IMR-90 (cell line): ENCODE measurements around the gene BTN2A1. TPM values are rescaled to one million over a fixed set of nuclear protein-coding genes. Genes with fewer than 3 reads are reported as not detected.

Source experiments
- ATAC-seq: fragments of 200-7000 bp; cut with Tn5 transposase; 2 replicates; pipeline ENCODE4 v1.9.1; 2020; ENCODE audit warnings: low read depth, mild to moderate bottlenecking, moderate library complexity
- BruUV-seq: library from RNA; stranded (reverse); fragments of 400-500 nt; replicated peaks from 2 replicates; lab custom pipeline; 2021; lab: Mats Ljungman, UMichigan
- CTCF ChIA-PET: fragments of 300-600 bp; formaldehyde crosslinking; extraction: SDS; loops from one replicate; lab custom pipeline; 2021; ENCODE audit warnings: antibody characterized with exemption; lab: Yijun Ruan, JAX
- POLR2A ChIA-PET: fragments of 300-600 bp; sonication (Branson Sonifier 250); formaldehyde crosslinking; loops from one replicate; lab custom pipeline; 2022; ENCODE audit warnings: antibody characterized with exemption; ENCODE audit not compliant: unreplicated experiment; lab: Charles Lee
- DNase-seq: peaks from one replicate; pipeline ENCODE4 v3.0.0; 2013
- H2AFZ ChIP-seq: replicated peaks from 2 replicates; pipeline ENCODE3; 2013; ENCODE audit warnings: low read length, mild to moderate bottlenecking; ENCODE audit not compliant: poor library complexity
- H2AK5ac ChIP-seq: 2 replicates; pipeline ENCODE4 v1.6.1; 2013; ENCODE audit warnings: low read depth, low read length, inconsistent platforms
- H2AK9ac ChIP-seq: replicated peaks from 2 replicates; pipeline ENCODE3; 2013; ENCODE audit warnings: mild to moderate bottlenecking, low read depth, low read length, moderate library complexity; ENCODE audit not compliant: poor library complexity
- H2BK120ac ChIP-seq: 2 replicates; pipeline ENCODE4 v1.6.1; 2013; ENCODE audit warnings: low read depth, low read length, inconsistent platforms
- H2BK15ac ChIP-seq: 3 replicates; pipeline ENCODE4 v1.6.1; 2013; ENCODE audit warnings: low read depth, low read length, inconsistent platforms
- H2BK20ac ChIP-seq: 2 replicates; pipeline ENCODE4 v1.6.1; 2013; ENCODE audit warnings: low read depth, mild to moderate bottlenecking, inconsistent platforms, low read length, moderate library complexity
- H2BK5ac ChIP-seq: 2 replicates; pipeline ENCODE4 v1.6.1; 2013; ENCODE audit warnings: mild to moderate bottlenecking, low read depth, low read length, inconsistent platforms; ENCODE audit not compliant: poor library complexity, severe bottlenecking
- H3K14ac ChIP-seq: replicated peaks from 2 replicates; pipeline ENCODE4 v1.6.1; 2013; ENCODE audit warnings: low read depth, low read length, inconsistent platforms
- H3K18ac ChIP-seq: 2 replicates; pipeline ENCODE4 v1.6.1; 2013; ENCODE audit warnings: low read depth, low read length, control low read depth
- H3K23ac ChIP-seq: 2 replicates; pipeline ENCODE4 v1.6.1; 2013; ENCODE audit warnings: low read depth, low read length, inconsistent platforms
- H3K27ac ChIP-seq: 2 replicates; pipeline ENCODE4 v1.5.1; 2013; ENCODE audit warnings: mild to moderate bottlenecking, control low read depth, low read length; ENCODE audit not compliant: insufficient read depth
- H3K27me3 ChIP-seq: 2 replicates; pipeline ENCODE4 v1.6.1; 2013; ENCODE audit warnings: low read length; ENCODE audit not compliant: control insufficient read depth, insufficient read depth
- H3K36me3 ChIP-seq: 2 replicates; pipeline ENCODE4 v1.6.1; 2013; ENCODE audit warnings: low read length, mixed read lengths; ENCODE audit not compliant: control insufficient read depth, insufficient read depth
- H3K4ac ChIP-seq: 2 replicates; pipeline ENCODE4 v1.6.1; 2013; ENCODE audit warnings: low read depth, low read length, inconsistent platforms
- H3K4me1 ChIP-seq: 2 replicates; pipeline ENCODE4 v1.6.1; 2013; ENCODE audit warnings: low read length, mixed read lengths; ENCODE audit not compliant: control insufficient read depth, insufficient read depth
- H3K4me2 ChIP-seq: 2 replicates; pipeline ENCODE4 v1.6.1; 2013; ENCODE audit warnings: low read depth, mild to moderate bottlenecking, control low read depth, low read length, moderate library complexity
- H3K4me3 ChIP-seq: 2 replicates; pipeline ENCODE4 v1.5.1; 2013; ENCODE audit warnings: low read depth, mild to moderate bottlenecking, control low read depth, low read length, moderate library complexity; ENCODE audit not compliant: insufficient read depth
- H3K56ac ChIP-seq: 2 replicates; pipeline ENCODE4 v1.6.1; 2013; ENCODE audit warnings: low read length, inconsistent platforms; ENCODE audit not compliant: insufficient read depth; ENCODE audit errors: extremely low read depth
- H3K79me1 ChIP-seq, 2 experiments: 2 replicates each; pipeline ENCODE4 v1.6.1; 2013; ENCODE audit warnings: low read length in 2 of 2, inconsistent platforms in 1 of 2, low read depth in 1 of 2
- H3K9ac ChIP-seq: 2 replicates; pipeline ENCODE4 v1.6.1; 2013; ENCODE audit warnings: low read depth, low read length, control low read depth
- H3K9me1 ChIP-seq: 2 replicates; pipeline ENCODE4 v1.6.1; 2013; ENCODE audit warnings: low read length, inconsistent platforms; ENCODE audit not compliant: insufficient read depth
- H3K9me3 ChIP-seq: 2 replicates; pipeline ENCODE4 v1.6.1; 2013; ENCODE audit warnings: low read length; ENCODE audit not compliant: control insufficient read depth, insufficient read depth
- H4K20me1 ChIP-seq: 2 replicates; pipeline ENCODE4 v1.6.1; 2013; ENCODE audit warnings: low read length, inconsistent platforms; ENCODE audit not compliant: insufficient read depth
- H4K5ac ChIP-seq: 2 replicates; pipeline ENCODE4 v1.6.1; 2013; ENCODE audit warnings: mild to moderate bottlenecking, low read depth, low read length, control low read depth
- H4K8ac ChIP-seq, 2 experiments: 2 replicates each; pipeline ENCODE4 v1.6.1; 2013; ENCODE audit warnings: low read depth in 2 of 2, low read length in 2 of 2, control low read depth in 1 of 2, inconsistent platforms in 1 of 2
- H4K91ac ChIP-seq: 2 replicates; pipeline ENCODE4 v1.6.1; 2013; ENCODE audit warnings: low read depth, low read length, inconsistent platforms; ENCODE audit not compliant: insufficient read depth
- BHLHE40 ChIP-seq: fragments of 150-350 bp; IDR thresholded peaks from 2 replicates; pipeline ENCODE4 v1.6.1; 2016; ENCODE audit warnings: mild to moderate bottlenecking, low read depth, low read length
- CEBPB ChIP-seq: IDR thresholded peaks from 2 replicates; pipeline ENCODE4 v1.6.1; 2012; ENCODE audit warnings: low read depth, low read length, improper control_type of control experiment
- CHD1 ChIP-seq: IDR thresholded peaks from 2 replicates; pipeline ENCODE4 v1.6.1; 2012; ENCODE audit warnings: low read depth, low read length, improper control_type of control experiment
- CTCF ChIP-seq: conservative IDR thresholded peaks from 2 replicates; pipeline ENCODE4 v1.5.1; 2012; ENCODE audit warnings: mild to moderate bottlenecking, low read depth, low read length, improper control_type of control experiment
- ELK1 ChIP-seq: fragments of 150-350 bp; IDR thresholded peaks from 2 replicates; pipeline ENCODE4 v1.6.1; 2016; ENCODE audit warnings: low read depth, mild to moderate bottlenecking, low read length, moderate library complexity, borderline replicate concordance
- MAFK ChIP-seq: IDR thresholded peaks from 2 replicates; pipeline ENCODE4 v1.6.1; 2012; ENCODE audit warnings: low read depth, low read length, improper control_type of control experiment
- MAZ ChIP-seq: IDR thresholded peaks from 2 replicates; pipeline ENCODE4 v1.6.1; 2012; ENCODE audit warnings: low read depth, mild to moderate bottlenecking, low read length, improper control_type of control experiment, moderate library complexity, borderline replicate concordance
- NFE2L2 ChIP-seq: fragments of 150-350 bp; IDR thresholded peaks from 2 replicates; pipeline ENCODE4 v1.6.1; 2016; ENCODE audit warnings: low read depth, mild to moderate bottlenecking, low read length
- POLR2A ChIP-seq: IDR thresholded peaks from 2 replicates; pipeline ENCODE4 v1.6.1; 2012; ENCODE audit warnings: mild to moderate bottlenecking, low read depth, low read length
- RAD21 ChIP-seq: IDR thresholded peaks from 2 replicates; pipeline ENCODE4 v1.6.1; 2012; ENCODE audit warnings: low read length, improper control_type of control experiment
- RCOR1 ChIP-seq: IDR thresholded peaks from 2 replicates; pipeline ENCODE4 v1.6.1; 2012; ENCODE audit warnings: mild to moderate bottlenecking, low read length, improper control_type of control experiment; ENCODE audit not compliant: insufficient replicate concordance
- RFX5 ChIP-seq: IDR thresholded peaks from 2 replicates; pipeline ENCODE4 v1.8.0; 2012; ENCODE audit warnings: low read depth, mild to moderate bottlenecking, low read length, moderate library complexity
- SMC3 ChIP-seq: fragments of 150-350 bp; IDR thresholded peaks from 2 replicates; pipeline ENCODE4 v1.6.1; 2016; ENCODE audit warnings: low read depth, mild to moderate bottlenecking, antibody characterized with exemption, low read length, moderate library complexity
- USF2 ChIP-seq: fragments of 150-350 bp; IDR thresholded peaks from 2 replicates; pipeline ENCODE4 v1.6.1; 2017; ENCODE audit warnings: mild to moderate bottlenecking, antibody characterized with exemption, low read length, low read depth
- WGBS, 2 experiments: methylation state at CpG; one replicate each; pipeline versions ENCODE4 v1.1.5 to v1.1.7; 2013; ENCODE audit warnings: missing lambda C conversion rate in 2 of 2; ENCODE audit not compliant: insufficient read length in 1 of 2; ENCODE audit errors: extremely low coverage in 2 of 2; 5-methylcytosine and 5-hydroxymethylcytosine counted together
- dilution Hi-C: fragments of 300-500 bp; cut with HindIII; formaldehyde crosslinking; loops from one replicate; pipeline ENCODE4 v1.14.3; 2018; ENCODE audit warnings: low sequenced_read_pairs; ENCODE audit not compliant: unreplicated experiment
- in situ Hi-C: fragments of 300-500 bp; cut with MboI; formaldehyde crosslinking; loops from 3 replicates; pipeline ENCODE4 v1.14.3; 2019; ENCODE audit warnings: low sequenced_read_pairs, inconsistent platforms, mixed read lengths
- intact Hi-C: fragments of 100-400 bp; cut with micrococcal nuclease; formaldehyde crosslinking; loops from 2 replicates; pipeline ENCODE4 v1.10.0; 2022
- polyA plus RNA-seq, 3 experiments: library from polyadenylated mRNA; depleted of rRNA; stranded (reverse); fragments of >200 nt; gene quantifications; 2 replicates each; pipeline ENCODE4 v1.2.3, GENCODE V29; 2012; ENCODE audit warnings: low replicate concordance in 1 of 3
- total RNA-seq: library from RNA; depleted of rRNA; stranded (reverse); fragments of >200 nt; gene quantifications from 2 replicates; pipeline ENCODE4 v1.2.3, GENCODE V29; 2012

The BTN2A1 gene
- total and polyA plus RNA-seq, 2 of the 4 experiments (the other 2 are of a cell fraction): 13.6 to 40.2 TPM

- Histone ChIP-seq H2BK5ac (no peak overlapping the region), H4K20me1 (no peaks in the 10 kb centered on the region), H3K9me1 (0 out of 2 replicates have a peak, but pooled peaks cover 2% of the 10 kb centered on the region), H3K4me3 (no peak overlapping the region), H4K91ac (peak overlapping the region; percentile 0; the same call in 1 of the 2 replicates), H3K23ac (no peak overlapping the region), H3K9me3 (no peaks in the 10 kb centered on the region), H2BK15ac (no peak overlapping the region), H2BK20ac (no peak overlapping the region), H3K27me3 (no peaks in the 10 kb centered on the region), H2AFZ (no peak overlapping the region), H2AK5ac (no peak overlapping the region), H2BK120ac (no peak overlapping the region), H4K5ac (no peak overlapping the region), H3K56ac (no peak overlapping the region), H3K27ac (no peak overlapping the region), H3K79me1 (peaks cover 0 to 3% of the 10 kb centered on the region in 2 experiments; a peak in 1 of 4 replicates), H4K8ac (no peak overlapping the region), H3K9ac (no peak overlapping the region), H3K36me3 (peaks cover 12% of the 10 kb centered on the region), H3K4me2 (no peak overlapping the region), H3K14ac (no peak overlapping the region), H3K4ac (no peak overlapping the region), H3K18ac (no peak overlapping the region), H3K4me1 (peaks cover 8% of the 10 kb centered on the region), H2AK9ac (no peak overlapping the region)
- ChIA-PET CTCF (interaction anchor here (0.5 kb wide), 1 partner anchor 1153 kb away, joined by 3 read pairs; no protein-coding TSS in a partner anchor), POLR2A (no interaction called here)
- ATAC-seq (no peak), DNase-seq (no peak)
- dilution Hi-C loops: no loop called here
- intact Hi-C loops: no loop called here
- TF ChIP-seq CEBPB (no peak), POLR2A (no peak), MAZ (no peak), RFX5 (no peak), CHD1 (no peak), BHLHE40 (no peak), NFE2L2 (no peak), USF2 (no peak), CTCF (no peak), RAD21 (no peak), SMC3 (no peak), MAFK (no peak), ELK1 (no peak), RCOR1 (no peak)
- BruUV-seq: no TSS peak
- no CpG with 5 or more reads among the region's 5 CpGs for WGBS, 2 experiments
- in situ Hi-C loops: no loop called here
Observed at GRCh38 chr6:26445934-26446667, 11.7 kb upstream of the BTN2A1 start.
